ENCODE data around the gene ABHD17B.

DNA sequence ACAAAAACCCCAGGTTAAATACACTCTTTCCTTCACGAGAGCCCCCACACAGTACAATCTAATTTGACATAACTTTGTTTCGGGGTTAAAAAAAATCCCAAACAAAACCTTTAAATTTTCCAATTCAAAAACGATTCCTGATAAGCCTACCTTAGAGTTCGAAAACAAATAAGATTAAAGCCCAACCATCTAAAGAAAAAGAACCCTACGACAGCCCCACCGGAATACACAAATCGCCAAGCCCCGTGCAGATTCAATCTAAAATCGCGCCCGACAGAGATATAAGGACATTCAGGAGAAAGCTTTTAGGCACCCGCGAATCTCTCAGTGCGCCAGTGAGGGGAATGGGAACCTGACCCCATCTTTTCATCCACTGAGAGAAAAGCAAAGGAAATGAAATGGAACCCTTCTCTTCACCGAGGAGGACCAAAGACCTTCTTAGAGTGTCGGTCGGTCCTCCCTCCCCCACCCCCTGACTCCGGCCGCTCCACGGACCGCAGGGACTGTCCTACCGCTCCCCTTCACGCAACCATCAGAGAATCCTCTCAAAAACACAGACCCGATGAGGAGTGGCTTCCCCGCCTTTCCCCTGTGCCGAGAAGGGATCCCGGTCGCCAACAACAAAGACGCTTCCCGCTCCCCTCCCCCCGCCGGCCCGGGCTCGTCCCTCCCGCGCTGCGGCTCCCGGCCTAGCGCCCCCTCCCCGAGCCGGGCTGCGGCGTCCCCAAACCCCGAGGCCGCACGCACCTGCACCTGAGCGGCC is 925 bp downstream of the ABHD17B start:
- no peak for TF ChIP-seq POLR2A (IDR thresholded peaks at IDR 0.05)
- no peak for TF ChIP-seq CTCF (IDR thresholded peaks at IDR 0.05)
